HG02938 (cell line): ENCODE measurements around the gene PCDHGA12.
"Not testable (repeated sequence)": the region's sequence is repeated elsewhere in the genome, so short reads cannot be mapped to it uniquely, and the experiment has no call there.

Experiments
- ATAC-seq: cut with Tn5 transposase; IDR thresholded peaks from one replicate; pipeline ENCODE4 v1.9.1; 2021; ENCODE audit warnings: mild to moderate bottlenecking, moderate library complexity; ENCODE audit not compliant: unreplicated experiment

The PCDHGA12 gene

GRCh38 chr5:141430332-141431113 is at the start of gene PCDHGA12:
TSS of gene PCDHGA12 (plus strand) at chr5:141430507. CDS start at chr5:141430760, 253 bp downstream.
- peak; percentile 89 for ATAC-seq

- ATAC-seq: no peak
Measured at GRCh38 chr5:141382469-141383294, 47.6 kb upstream of the PCDHGA12 start, which contains the start of gene PCDHGA7. TSS of gene PCDHGA7 (plus strand) at chr5:141382742. CDS start at chr5:141382900, 158 bp downstream.

GRCh38 chr5:141383345-141383744 is 47.0 kb upstream of the PCDHGA12 start:
- no peak for ATAC-seq

GRCh38 chr5:141384471-141385267 is 45.6 kb upstream of the PCDHGA12 start:
- no peak for ATAC-seq

GRCh38 chr5:141387557-141388311 is 42.6 kb upstream of the PCDHGA12 start, which contains the start of gene PCDHGB4:
TSS of gene PCDHGB4 (plus strand) at chr5:141387698. CDS start at chr5:141387885, 187 bp downstream.
- ATAC-seq: not testable (repeated sequence)

- ATAC-seq: no peak
Measured at GRCh38 chr5:141388661-141389060, 41.6 kb upstream of the PCDHGA12 start.

- no peak for ATAC-seq
Measured at GRCh38 chr5:141389153-141390042, 40.9 kb upstream of the PCDHGA12 start.

GRCh38 chr5:141392429-141393198 is 37.7 kb upstream of the PCDHGA12 start, which contains the start of gene PCDHGA8:
TSS of gene PCDHGA8 (plus strand) at chr5:141392633. CDS start at chr5:141392814, 181 bp downstream.
- no peak for ATAC-seq

- ATAC-seq: no peak
Measured at GRCh38 chr5:141393267-141393666, 37.0 kb upstream of the PCDHGA12 start.

GRCh38 chr5:141394401-141395187 is 35.7 kb upstream of the PCDHGA12 start:
- ATAC-seq: not testable (repeated sequence)

- peak; percentile 81 for ATAC-seq
Measured at GRCh38 chr5:141397756-141398551, 32.4 kb upstream of the PCDHGA12 start, which contains the start of gene PCDHGB5. TSS of gene PCDHGB5 (plus strand) at chr5:141397947. CDS start at chr5:141398128, 181 bp downstream.

GRCh38 chr5:141398608-141399007 is 31.7 kb upstream of the PCDHGA12 start:
- ATAC-seq: no peak

GRCh38 chr5:141399555-141400258 is 30.6 kb upstream of the PCDHGA12 start:
- no peak for ATAC-seq

- no peak for ATAC-seq
Measured at GRCh38 chr5:141402553-141403243, 27.6 kb upstream of the PCDHGA12 start, which contains the start of gene PCDHGA9. TSS of gene PCDHGA9 (plus strand) at chr5:141402778. CDS start at chr5:141402953, 175 bp downstream.

GRCh38 chr5:141403387-141403786 is 26.9 kb upstream of the PCDHGA12 start:
- no peak for ATAC-seq
